Left ventricle myocardium inferior (tissue), 1 donor: ENCODE results near the gene NPAS4. TPM values are rescaled to one million over a fixed set of nuclear protein-coding genes. Genes with fewer than 3 reads are reported as not detected.

Source experiments
- DNase-seq: peaks from one replicate; pipeline ENCODE4 v3.0.0-alpha.2; 2020
- H3K27ac ChIP-seq: fragments of 200-600 bp; replicated peaks from 2 replicates; pipeline ENCODE4 v1.8.0; 2021
- H3K27me3 ChIP-seq: fragments of 200-600 bp; 2 replicates; pipeline ENCODE4 v1.8.0; 2021; ENCODE audit warnings: low read depth
- H3K36me3 ChIP-seq: fragments of 200-600 bp; 2 replicates; pipeline ENCODE4 v1.8.0; 2021
- H3K4me1 ChIP-seq: fragments of 200-600 bp; 2 replicates; pipeline ENCODE4 v1.8.0; 2021
- H3K4me3 ChIP-seq: fragments of 200-600 bp; 2 replicates; pipeline ENCODE4 v1.8.0; 2021; ENCODE audit warnings: mild to moderate bottlenecking, moderate library complexity
- H3K9me3 ChIP-seq: fragments of 200-600 bp; replicated peaks from 2 replicates; pipeline ENCODE4 v1.8.0; 2021
- intact Hi-C: fragments of 100-400 bp; cut with micrococcal nuclease; formaldehyde crosslinking; loops from one replicate; pipeline ENCODE4 v1.11.0; 2022
- total RNA-seq: library from RNA; stranded (reverse); fragmentation: NEBNext Ultra II Directional; extraction: Animal tissue kit (Norgen Biotek cat#: 25700); gene quantifications from one replicate; pipeline ENCODE4 v1.2.1, GENCODE V29; 2021
- TF ChIP-seq, protein P1 (sequence below): fragments of 200-600 bp; IDR thresholded peaks from 2 replicates; pipeline ENCODE4 v1.8.0; 2021; ENCODE audit warnings: antibody characterized with exemption, mild to moderate bottlenecking, borderline replicate concordance
- donor health status: DM: no; HTN: yes; CAD: no; lungs with severe emphysema.

Gene NPAS4
- total RNA-seq, 1 donor from 2014 or later: not detected

DNA sequence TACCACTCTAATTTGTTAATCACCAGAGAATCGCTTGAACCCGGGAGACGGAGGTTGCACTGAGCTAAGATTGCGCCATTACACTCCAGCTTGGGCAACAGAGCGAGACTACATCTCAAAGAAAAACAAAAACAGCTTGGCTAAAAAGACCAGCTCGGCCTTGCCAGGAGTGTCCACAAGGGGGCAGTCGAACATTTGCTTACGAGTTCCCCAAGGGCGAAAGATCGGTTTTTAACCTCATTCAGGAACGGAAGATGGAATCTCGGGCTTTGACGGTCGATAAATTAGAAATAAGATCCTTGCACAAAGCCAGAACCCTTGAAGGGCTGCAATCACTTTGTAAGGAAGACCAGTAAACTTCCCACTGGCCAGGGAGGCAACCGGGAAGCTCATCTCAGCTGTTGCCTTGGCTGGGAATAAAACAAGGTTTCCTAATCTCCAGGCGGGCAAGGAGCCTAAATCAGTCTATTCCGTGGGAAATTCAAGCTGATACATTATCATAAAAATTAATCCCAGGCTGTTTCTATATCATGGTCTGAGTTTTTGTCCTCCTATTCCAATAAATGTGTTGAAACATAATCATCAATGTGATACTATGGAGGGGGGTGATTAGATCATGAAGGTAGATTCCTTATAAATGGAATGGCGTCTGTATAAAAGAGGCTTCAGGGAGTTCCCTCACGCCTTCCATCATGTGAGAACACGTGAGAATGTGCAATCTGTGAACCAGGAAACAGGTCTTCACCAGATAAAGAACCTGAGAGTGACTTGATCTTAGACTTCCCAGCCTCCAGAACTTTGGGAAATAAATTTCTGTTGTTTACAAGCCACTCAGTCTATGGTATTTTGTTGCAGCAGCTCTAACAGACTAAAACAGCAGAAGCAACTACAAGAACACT lies 34.4 kb upstream of the NPAS4 start:
- TF ChIP-seq, protein P1, sequence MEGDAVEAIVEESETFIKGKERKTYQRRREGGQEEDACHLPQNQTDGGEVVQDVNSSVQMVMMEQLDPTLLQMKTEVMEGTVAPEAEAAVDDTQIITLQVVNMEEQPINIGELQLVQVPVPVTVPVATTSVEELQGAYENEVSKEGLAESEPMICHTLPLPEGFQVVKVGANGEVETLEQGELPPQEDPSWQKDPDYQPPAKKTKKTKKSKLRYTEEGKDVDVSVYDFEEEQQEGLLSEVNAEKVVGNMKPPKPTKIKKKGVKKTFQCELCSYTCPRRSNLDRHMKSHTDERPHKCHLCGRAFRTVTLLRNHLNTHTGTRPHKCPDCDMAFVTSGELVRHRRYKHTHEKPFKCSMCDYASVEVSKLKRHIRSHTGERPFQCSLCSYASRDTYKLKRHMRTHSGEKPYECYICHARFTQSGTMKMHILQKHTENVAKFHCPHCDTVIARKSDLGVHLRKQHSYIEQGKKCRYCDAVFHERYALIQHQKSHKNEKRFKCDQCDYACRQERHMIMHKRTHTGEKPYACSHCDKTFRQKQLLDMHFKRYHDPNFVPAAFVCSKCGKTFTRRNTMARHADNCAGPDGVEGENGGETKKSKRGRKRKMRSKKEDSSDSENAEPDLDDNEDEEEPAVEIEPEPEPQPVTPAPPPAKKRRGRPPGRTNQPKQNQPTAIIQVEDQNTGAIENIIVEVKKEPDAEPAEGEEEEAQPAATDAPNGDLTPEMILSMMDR: peak; percentile 94
- intact Hi-C loops: loop anchor here (5.0 kb wide), 1 partner anchor 74 kb away; no protein-coding TSS in a partner anchor
- peaks cover 10% of the 10 kb centered on the region for H3K4me1 ChIP-seq
- H3K27me3 ChIP-seq: peaks cover 6% of the 10 kb centered on the region
- no peaks in the 10 kb centered on the region for H3K36me3 ChIP-seq
- peak; percentile 84 for DNase-seq
- H3K4me3 ChIP-seq: peak overlapping the region; percentile 55
- no peaks in the 10 kb centered on the region for H3K9me3 ChIP-seq
- H3K27ac ChIP-seq: peak overlapping the region; percentile 43

- peaks cover 10% of the 10 kb centered on the region for H3K4me1 ChIP-seq
- H3K9me3 ChIP-seq: no peaks in the 10 kb centered on the region
- H3K27ac ChIP-seq: no peak overlapping the region
- peak; percentile 53 for DNase-seq
- TF ChIP-seq, protein P1: peak; percentile 80
- peaks cover 26% of the 10 kb centered on the region for H3K27me3 ChIP-seq
- no peak overlapping the region for H3K4me3 ChIP-seq
- intact Hi-C loops: loop anchor here (5.0 kb wide), 1 partner anchor 77 kb away; no protein-coding TSS in a partner anchor
- no peaks in the 10 kb centered on the region for H3K36me3 ChIP-seq
Observed at GRCh38 chr11:66388780-66389386, 32.0 kb upstream of the NPAS4 start.

DNA sequence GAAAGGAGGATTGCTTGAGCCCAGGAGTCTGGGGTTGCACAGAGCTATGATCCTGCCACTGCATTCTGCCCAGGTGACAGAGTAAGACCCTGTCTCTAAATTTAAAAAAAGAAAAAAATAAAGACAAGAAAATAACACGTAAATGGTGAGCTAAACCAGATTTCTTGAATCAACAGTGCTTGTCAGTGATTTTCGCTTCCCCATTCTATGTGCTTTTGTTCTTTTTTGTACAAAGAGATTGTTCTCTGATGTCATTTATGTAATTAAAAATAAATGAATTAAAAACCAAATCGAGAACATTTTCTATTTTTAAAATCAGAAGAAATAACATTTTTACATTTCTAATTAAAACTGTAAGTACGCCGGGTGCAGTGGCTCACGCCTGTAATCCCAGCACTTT lies 29.5 kb upstream of the NPAS4 start:
- TF ChIP-seq, protein P1: no peak
- peaks cover 5% of the 10 kb centered on the region for H3K4me1 ChIP-seq
- H3K36me3 ChIP-seq: no peaks in the 10 kb centered on the region

DNA sequence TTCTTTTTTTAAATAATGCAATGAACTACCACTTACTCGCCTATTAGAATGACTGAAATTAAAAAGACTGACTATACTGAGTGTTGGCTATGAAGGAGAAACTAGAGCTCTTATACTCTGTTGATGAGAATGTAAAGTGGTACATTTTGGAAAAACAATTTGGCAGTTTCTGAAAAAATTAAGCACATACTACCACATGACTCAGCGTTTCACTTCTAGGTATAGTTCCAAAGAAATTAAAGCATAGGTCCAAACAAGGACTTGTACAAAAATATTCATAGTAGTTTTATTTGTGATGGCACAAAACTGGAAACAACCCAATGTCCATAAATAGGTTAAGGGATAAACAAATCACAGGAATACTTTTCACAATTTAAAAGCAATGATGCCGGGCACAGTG lies 26.9 kb upstream of the NPAS4 start:
- no peak overlapping the region for H3K27ac ChIP-seq
- no peaks in the 10 kb centered on the region for H3K36me3 ChIP-seq
- H3K4me3 ChIP-seq: no peak overlapping the region
- no peaks in the 10 kb centered on the region for H3K4me1 ChIP-seq
- TF ChIP-seq, protein P1: no peak
- no peak for DNase-seq
- H3K9me3 ChIP-seq: no peaks in the 10 kb centered on the region
- intact Hi-C loops: no loop called here
- H3K27me3 ChIP-seq: peaks cover 50% of the 10 kb centered on the region

More for the DNA sequence above, 29.5 kb upstream of the NPAS4 start:
- intact Hi-C loops: no loop called here
- Histone ChIP-seq H3K27me3 (peaks cover 39% of the 10 kb centered on the region), H3K9me3 (no peaks in the 10 kb centered on the region), H3K4me3 (no peak overlapping the region), H3K27ac (no peak overlapping the region)
- DNase-seq: no peak

GRCh38 chr11:66407651-66408050 lies 13.2 kb upstream of the NPAS4 start:
- peaks cover 80% of the 10 kb centered on the region for H3K27me3 ChIP-seq
- intact Hi-C loops: loop anchor here (5.0 kb wide), 1 partner anchor 275 kb away; no protein-coding TSS in a partner anchor
- no peak for DNase-seq
- H3K27ac ChIP-seq: no peak overlapping the region
- TF ChIP-seq, protein P1: no peak
- H3K36me3 ChIP-seq: no peaks in the 10 kb centered on the region
- H3K4me3 ChIP-seq: no peak overlapping the region
- H3K4me1 ChIP-seq: peaks cover 10% of the 10 kb centered on the region
- H3K9me3 ChIP-seq: no peaks in the 10 kb centered on the region
